T-helper 1 cell treated with Interleukin-12 subunit alpha and Interleukin-12 subunit beta and Interleukin-4 antibody, amounts not matched to agents 30 μg/mL and 1 μg/mL, for 36 hours (primary cell): ENCODE data around the gene STK32C.
A peak's percentile ranks its signal among the peaks of the same experiment; 100 is the strongest.

Experiments used
- H3K27ac Mint-ChIP-seq: one replicate; pipeline ENCODE4 v1.8.0; 2021; ENCODE audit warnings: mild to moderate bottlenecking, mixed read lengths
- H3K27me3 Mint-ChIP-seq: one replicate; pipeline ENCODE4 v1.8.0; 2021; ENCODE audit warnings: low read depth, mixed read lengths
- H3K36me3 Mint-ChIP-seq: one replicate; pipeline ENCODE4 v1.8.0; 2021; ENCODE audit warnings: low read depth, mixed read lengths
- H3K4me1 Mint-ChIP-seq: one replicate; pipeline ENCODE4 v1.8.0; 2021; ENCODE audit warnings: low read depth, mixed read lengths
- H3K4me3 Mint-ChIP-seq: one replicate; pipeline ENCODE4 v1.8.0; 2021; ENCODE audit warnings: mild to moderate bottlenecking, moderate library complexity, mixed read lengths
- H3K9me3 Mint-ChIP-seq: one replicate; pipeline ENCODE4 v1.8.0; 2021; ENCODE audit warnings: mixed read lengths

Gene STK32C

DNA sequence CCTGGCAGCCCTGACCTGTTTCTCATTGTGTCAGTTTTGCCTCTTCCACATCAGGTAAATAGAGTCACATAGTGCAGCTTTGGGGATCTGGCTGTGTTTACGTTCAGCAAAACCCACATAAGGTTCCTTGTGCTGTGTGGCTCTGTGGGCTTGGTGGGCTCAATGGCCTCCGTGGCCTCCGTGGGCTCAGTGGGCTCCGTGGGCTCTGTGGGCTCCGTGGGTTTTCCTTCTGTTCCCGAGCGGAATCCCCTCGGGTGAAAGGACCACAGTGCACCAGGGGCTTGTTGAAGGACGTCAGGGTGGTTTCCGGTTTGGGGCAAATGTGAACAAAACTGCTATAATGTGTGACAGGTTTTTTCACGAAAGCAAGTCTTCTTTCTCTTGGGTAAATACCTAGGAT is 133.5 kb downstream of the STK32C start:
- peaks cover 4% of the 10 kb centered on the region for H3K4me1 Mint-ChIP-seq
- H3K27ac Mint-ChIP-seq, result no peak overlapping the region
- H3K36me3 Mint-ChIP-seq, result no peaks in the 10 kb centered on the region
- H3K4me3 Mint-ChIP-seq, result no peak overlapping the region
- H3K27me3 Mint-ChIP-seq, result peaks cover 41% of the 10 kb centered on the region
- peaks cover 11% of the 10 kb centered on the region for H3K9me3 Mint-ChIP-seq

DNA sequence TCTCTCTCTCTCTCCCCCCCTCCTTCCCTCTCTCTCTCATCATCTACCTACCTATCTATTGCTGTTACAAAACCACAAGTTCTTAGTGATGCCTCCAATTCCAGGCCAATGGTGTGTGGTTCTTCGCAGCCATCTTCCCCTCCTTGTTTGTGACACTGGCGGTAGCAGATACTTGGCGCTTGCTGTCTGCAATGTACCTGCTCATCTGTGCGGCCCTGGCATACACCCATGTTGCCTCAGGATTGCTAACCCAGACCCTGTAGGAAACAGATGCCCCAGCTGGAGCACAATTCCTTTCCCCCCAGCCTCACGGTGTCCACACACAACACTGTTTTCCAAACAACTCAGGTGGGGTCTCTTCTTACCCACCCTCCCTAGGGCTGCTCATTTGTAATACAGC is 134.6 kb downstream of the STK32C start:
- Mint-ChIP-seq H3K27me3 (peaks cover 41% of the 10 kb centered on the region), H3K4me1 (peaks cover 4% of the 10 kb centered on the region), H3K9me3 (peaks cover 11% of the 10 kb centered on the region), H3K4me3 (no peak overlapping the region), H3K27ac (peak overlapping the region; percentile 63), H3K36me3 (no peaks in the 10 kb centered on the region)

DNA sequence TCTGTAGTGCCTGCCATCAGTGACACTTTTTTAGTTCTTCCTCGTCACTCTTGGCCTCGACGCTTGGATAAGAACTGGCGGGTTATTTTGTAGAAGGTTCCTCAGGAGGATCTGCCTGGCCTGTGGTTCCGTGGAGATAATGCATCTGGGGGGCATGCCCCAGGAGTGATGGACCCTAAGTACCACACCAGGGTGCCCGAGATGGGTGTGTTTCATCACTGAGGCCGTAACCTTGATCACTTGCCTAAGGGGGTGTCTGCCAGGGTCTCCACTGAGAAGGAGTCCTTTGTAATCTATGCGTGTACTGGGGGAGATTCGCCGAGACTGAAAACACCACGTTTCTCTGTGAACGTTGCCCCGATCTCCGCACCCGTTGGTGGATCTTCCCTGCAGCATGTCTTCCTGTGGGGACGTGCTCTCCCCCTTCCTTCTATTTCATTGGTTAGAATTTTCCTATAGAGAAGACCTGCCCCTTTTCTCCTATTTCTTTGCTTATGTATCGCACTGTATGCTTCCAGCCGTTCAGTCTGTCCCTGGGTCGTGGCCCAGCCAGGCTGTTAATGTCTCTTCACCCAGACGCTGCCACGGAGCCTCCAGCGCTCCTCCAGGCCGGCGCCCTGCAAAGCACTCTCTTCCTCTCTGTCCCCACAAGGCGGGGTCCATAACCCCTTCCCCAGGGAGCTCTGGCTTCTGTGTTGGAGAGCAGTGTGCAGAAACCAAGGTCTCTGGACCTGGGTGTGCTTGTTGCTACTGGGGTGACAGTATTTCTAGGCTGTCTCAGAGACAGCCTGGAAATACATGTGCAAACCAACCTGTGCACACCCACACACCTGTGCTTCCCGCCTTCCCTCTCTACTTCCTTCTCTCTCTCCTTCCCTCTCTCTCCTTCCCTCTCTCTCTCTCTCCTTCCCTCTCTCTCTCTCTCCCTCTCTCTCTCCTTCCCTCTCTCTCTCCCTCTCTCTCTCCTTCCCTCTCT is 135.4 kb downstream of the STK32C start:
- H3K4me1 Mint-ChIP-seq, result peaks cover 4% of the 10 kb centered on the region
- no peaks in the 10 kb centered on the region for H3K36me3 Mint-ChIP-seq
- no peak overlapping the region for H3K4me3 Mint-ChIP-seq
- H3K27ac Mint-ChIP-seq, result no peak overlapping the region
- peaks cover 33% of the 10 kb centered on the region for H3K27me3 Mint-ChIP-seq
- H3K9me3 Mint-ChIP-seq, result peaks cover 11% of the 10 kb centered on the region

DNA sequence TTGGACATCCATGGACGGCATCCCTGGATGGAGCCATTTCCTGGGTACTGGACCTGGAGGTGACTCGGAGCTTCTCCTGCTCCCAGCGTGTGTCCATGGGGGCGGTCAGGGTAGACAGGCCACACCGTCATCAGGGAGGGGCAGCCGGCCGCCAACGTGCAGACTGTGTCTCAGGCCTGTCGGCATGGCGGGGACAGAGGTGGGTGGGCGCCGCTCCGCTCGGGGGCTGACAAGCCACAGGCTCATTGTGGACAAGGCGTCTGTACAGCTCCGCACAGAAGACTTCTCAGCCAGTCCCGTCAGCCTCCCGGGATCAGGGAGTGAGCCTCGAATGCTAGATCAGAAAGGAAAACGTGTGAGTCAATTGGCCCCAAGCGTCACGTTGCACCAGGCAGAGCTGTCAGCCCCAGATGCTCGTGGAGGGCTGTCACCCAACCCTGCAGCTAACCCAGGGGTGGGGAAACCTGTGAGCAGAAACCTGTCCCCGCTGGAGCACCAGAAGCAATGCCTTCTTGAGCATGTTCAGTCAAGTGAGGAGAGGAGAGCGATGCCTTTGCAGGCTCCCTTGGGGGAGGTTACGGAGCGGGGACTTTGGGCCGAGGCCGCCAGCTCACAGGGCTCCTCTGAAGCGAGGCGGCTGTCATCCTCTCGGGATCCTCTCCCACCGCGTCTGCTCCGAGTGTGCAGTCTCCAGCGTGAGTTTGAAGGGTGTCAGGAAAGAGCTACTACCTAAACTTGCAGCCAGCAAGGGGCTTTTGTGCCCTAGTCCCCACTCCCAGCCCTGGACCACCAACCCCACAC is 137.0 kb downstream of the STK32C start:
- Mint-ChIP-seq H3K9me3 (peaks cover 11% of the 10 kb centered on the region), H3K4me3 (no peak overlapping the region), H3K27me3 (peaks cover 20% of the 10 kb centered on the region), H3K4me1 (peaks cover 11% of the 10 kb centered on the region), H3K27ac (no peak overlapping the region), H3K36me3 (no peaks in the 10 kb centered on the region)

DNA sequence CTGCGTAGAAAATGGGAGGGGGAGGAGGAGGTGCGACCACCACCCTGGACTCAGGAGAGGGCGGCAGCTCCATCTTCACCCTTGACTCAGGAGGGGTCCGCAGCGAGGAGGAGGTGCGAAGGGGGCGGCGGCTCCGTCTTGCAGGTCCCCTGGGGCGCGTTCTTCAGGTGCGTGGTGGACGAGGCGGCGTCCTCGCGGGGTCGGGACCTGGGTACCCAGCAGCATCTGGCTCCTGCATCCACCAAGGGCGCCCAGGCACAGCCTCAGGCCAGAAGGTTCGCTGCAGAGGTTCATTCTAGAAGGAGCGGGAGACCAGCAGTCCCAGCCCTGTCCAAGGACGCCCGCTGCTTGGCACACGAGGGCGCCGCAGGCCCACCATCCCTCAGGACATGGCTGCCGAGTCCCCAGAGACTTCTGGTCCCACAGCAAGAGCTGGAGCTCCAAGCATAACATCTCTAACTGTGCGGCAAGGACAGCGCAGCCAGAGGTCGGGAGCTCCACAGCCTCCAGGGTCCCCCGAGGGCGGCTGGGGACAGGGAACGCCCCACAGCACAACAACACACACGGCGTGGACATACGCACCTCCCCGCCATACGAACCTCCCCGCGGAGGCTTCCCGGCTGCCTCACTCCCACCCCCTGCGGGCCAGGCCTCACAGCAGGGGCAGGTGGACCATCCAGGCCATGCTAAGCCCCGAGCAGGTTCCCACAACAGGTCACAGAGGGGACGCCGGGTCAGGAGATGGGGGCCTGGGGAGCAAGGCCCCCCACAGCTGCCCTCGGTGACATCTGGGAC is 137.8 kb downstream of the STK32C start:
- H3K27ac Mint-ChIP-seq, result no peak overlapping the region
- no peak overlapping the region for H3K4me3 Mint-ChIP-seq
- H3K9me3 Mint-ChIP-seq, result peaks cover 11% of the 10 kb centered on the region
- peaks cover 12% of the 10 kb centered on the region for H3K27me3 Mint-ChIP-seq
- H3K4me1 Mint-ChIP-seq, result peaks cover 11% of the 10 kb centered on the region
- H3K36me3 Mint-ChIP-seq, result no peaks in the 10 kb centered on the region

DNA sequence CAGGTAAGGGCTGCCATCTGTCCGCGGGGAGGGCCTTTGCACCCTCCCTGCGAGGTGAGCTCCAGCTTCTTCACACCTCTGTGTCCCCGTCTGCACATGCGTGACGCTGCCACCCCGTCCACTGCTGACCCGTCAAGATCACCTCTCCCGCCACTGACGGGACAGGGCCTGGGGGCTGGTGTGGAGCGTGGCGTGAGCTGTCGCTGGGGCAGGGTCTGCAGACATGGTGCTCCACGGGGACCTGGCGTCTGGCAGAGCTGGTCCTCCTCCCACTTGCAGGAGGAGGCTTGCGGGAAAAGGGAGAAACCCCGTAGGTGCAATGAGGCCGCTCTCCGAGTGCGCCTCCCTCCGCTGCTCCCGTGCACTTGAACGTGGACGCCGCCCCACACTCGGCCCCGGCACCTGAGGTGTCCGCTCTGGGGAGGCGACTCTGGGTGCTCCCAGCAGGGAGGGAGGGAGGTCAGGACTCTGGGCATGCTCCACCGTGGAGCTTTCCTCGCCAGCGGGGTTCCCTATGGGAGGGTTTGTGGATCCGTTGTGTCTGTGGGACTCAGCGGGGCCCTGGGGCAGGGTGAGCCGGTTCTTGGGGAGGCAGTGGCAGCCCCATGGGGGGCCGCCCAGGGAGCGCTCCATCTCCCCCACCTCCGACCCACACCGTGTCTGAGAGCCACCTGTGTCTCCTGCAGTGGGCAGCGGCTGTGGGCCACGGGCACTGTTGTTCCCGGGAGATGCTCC is 138.6 kb downstream of the STK32C start:
- Mint-ChIP-seq H3K4me3 (no peak overlapping the region), H3K27me3 (peaks cover 9% of the 10 kb centered on the region), H3K9me3 (peaks cover 5% of the 10 kb centered on the region), H3K4me1 (peaks cover 11% of the 10 kb centered on the region), H3K36me3 (no peaks in the 10 kb centered on the region), H3K27ac (no peak overlapping the region)

DNA sequence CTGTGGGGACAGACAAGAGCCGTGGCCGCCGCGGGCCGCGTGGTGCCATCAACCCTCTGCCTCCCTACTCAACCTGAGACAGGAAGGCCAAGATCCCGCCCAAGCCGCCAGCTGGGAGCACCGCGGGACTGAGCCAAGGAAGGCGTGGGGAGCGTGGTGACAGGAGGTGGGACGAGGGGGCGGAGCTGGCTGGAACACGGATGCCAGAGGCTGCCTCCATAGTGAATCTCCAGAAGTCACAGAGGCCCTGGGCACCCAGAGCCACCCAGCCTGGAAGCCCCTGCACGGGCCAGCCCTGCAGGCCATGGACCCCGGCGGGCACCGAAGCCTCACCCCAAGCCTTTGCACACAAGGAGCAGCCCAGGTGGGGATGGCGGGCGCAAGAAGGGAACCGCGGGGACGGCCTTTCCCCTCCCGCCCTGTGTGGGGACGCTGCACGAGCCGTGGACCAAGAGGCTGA is 139.1 kb downstream of the STK32C start:
- H3K9me3 Mint-ChIP-seq, result peaks cover 5% of the 10 kb centered on the region
- H3K27ac Mint-ChIP-seq, result no peak overlapping the region

DNA sequence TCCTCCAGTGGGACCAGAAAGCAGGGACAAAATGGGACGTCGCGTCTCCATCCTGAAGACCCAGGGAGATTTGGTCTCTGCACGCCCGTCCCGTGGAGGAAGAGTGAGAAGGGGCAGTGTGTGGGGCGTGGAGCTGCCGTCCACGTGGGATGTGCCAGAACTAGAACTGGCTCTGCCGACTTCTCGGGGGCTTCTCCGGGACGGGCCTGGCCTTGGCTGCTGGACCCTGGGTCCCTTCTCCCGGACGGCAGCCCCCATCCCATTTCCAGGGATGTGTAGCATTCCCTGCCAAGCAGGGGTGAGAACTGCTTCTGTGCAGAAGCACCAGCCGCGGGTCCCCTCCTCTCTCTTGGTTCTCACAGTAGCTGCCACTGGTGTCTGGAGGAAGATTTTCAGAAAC is 139.8 kb downstream of the STK32C start:
- Mint-ChIP-seq H3K27ac (no peak overlapping the region), H3K27me3 (peaks cover 9% of the 10 kb centered on the region), H3K36me3 (no peaks in the 10 kb centered on the region), H3K9me3 (no peaks in the 10 kb centered on the region), H3K4me1 (peaks cover 16% of the 10 kb centered on the region), H3K4me3 (no peak overlapping the region)

More for the DNA sequence above, 139.1 kb downstream of the STK32C start:
- H3K36me3 Mint-ChIP-seq, result no peaks in the 10 kb centered on the region
- peaks cover 13% of the 10 kb centered on the region for H3K4me1 Mint-ChIP-seq
- no peak overlapping the region for H3K4me3 Mint-ChIP-seq
- peaks cover 9% of the 10 kb centered on the region for H3K27me3 Mint-ChIP-seq

DNA sequence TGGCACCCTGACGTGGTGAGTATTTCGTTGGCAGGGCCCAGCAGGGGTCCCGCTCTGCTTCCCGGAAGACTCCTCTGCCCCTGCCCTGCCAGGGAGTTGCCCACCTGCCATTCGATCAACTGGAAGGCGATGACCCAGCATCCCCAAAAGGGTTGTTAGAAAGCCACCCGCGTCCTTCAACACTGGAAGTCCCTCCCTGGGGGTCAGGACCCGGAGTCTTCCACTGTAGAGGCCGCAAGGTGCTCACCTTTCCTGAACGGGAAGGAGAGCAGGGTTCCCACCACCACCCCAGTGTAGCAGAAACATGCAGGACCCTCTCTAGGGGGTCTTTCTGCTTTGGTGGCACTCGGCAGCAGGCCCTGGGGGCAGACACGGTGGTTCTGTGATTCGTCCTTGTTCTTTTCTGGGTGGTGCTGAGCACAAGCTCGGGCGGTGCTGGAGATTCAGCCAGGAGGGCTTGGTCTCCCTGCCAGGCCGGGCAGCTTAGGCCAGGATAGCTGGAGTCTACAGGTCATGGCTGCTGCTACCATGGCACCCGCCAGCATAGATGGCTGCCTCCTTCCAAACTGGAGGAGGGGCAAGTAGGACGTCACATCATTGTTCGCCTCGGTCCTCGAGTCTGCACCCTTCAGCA is 140.6 kb downstream of the STK32C start:
- H3K27me3 Mint-ChIP-seq, result peaks cover 4% of the 10 kb centered on the region
- H3K27ac Mint-ChIP-seq, result peak overlapping the region; percentile 8
- no peaks in the 10 kb centered on the region for H3K9me3 Mint-ChIP-seq

DNA sequence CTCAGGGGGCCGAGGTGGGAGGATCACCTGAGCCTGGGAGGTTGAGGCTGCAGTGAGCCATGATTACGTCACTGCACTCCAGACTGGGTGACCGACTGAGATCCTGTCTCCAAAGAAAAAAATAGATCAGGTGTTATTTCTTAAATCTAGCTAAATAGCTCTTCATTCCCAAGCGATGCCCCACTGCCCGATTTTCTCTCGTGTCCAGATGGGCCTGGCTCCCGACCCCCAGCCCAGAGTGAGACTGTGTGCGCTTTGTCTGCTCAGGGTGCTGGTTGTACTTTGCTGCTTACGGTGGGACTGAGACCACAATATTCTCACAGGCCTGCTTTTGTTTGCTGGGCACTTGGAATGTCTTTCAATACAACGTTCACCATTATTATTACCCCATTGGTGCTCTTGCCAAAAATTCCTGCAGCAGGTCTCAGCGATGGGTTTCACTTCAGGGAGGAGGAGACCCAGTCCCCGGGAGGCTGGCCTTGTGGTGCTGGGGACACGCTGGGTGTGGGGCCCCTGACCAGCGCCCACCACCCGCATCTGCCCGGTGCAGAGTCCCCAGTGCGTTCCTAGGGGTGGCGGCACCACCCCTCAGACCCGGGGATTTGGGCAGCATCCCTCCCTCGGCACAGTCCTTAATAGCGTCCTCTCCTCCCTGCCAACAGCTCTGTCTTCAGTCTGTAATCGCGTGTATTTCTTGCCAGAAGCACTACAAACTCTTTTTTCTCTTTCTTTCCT is 141.4 kb downstream of the STK32C start:
- H3K4me3 Mint-ChIP-seq, result peak overlapping the region; percentile 6
- no peaks in the 10 kb centered on the region for H3K9me3 Mint-ChIP-seq
- H3K36me3 Mint-ChIP-seq, result peaks cover 1% of the 10 kb centered on the region
- peaks cover 24% of the 10 kb centered on the region for H3K4me1 Mint-ChIP-seq
- H3K27ac Mint-ChIP-seq, result peak overlapping the region; percentile 8
- no peaks in the 10 kb centered on the region for H3K27me3 Mint-ChIP-seq

More for the DNA sequence above, 140.6 kb downstream of the STK32C start:
- Mint-ChIP-seq H3K4me1 (peaks cover 19% of the 10 kb centered on the region), H3K4me3 (no peak overlapping the region), H3K36me3 (no peaks in the 10 kb centered on the region)

DNA sequence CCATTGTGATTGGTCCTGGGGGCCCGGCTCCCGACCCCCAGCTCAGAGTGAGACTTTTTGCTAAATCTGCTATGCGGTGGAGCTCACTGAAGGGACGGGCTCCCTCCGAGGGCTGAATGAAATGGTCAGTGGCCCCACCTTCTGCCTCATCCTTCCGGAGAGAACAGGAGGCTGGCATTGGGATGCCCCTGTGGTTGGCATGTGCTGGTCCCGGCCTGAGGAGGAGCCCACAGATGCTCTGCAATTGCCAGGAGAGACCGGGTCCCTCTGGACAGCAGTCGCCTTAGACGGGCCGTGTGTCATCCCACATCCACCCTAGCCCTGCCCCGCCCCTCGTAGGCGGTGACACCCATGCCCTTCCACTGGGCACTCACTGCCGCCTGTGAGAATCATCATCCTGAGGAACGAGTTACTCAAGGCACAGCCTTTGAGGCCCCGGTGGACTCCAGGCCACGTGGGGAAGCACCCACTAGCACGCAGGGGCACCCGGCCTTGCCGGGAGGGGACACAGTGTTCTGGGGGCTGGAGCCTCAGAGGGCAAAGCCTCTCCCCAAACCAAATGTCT is 142.3 kb downstream of the STK32C start:
- peaks cover 26% of the 10 kb centered on the region for H3K4me1 Mint-ChIP-seq
- H3K4me3 Mint-ChIP-seq, result no peak overlapping the region
- no peak overlapping the region for H3K27ac Mint-ChIP-seq
- H3K9me3 Mint-ChIP-seq, result no peaks in the 10 kb centered on the region
- H3K36me3 Mint-ChIP-seq, result peaks cover 1% of the 10 kb centered on the region
- no peaks in the 10 kb centered on the region for H3K27me3 Mint-ChIP-seq

DNA sequence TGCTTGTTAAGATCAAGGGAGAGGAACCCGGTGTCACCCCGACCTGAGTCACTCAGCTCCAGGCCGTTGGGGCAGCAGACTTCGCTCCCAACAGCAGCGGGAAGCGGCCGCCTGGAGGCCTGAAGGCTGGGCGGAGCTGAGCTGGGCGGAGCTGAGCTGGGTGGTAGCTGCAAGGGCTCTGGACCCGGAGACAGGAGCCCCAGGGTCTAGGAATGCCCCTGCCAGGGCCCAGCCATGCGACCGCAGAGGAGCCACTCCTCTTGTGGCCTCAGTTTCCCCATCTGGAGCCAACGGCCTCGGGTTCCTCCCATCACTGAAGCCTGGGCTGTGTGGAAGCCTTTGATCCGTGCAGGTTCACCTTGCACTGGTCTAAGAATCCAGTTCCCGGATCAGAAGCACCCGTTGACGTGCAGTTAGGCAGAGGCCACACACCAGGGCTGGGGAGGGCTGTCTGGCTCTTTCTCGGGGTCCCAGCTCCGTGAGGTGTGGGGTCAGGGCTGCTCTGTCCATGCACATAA is 142.9 kb downstream of the STK32C start:
- Mint-ChIP-seq H3K4me3 (no peak overlapping the region), H3K36me3 (peaks cover 1% of the 10 kb centered on the region), H3K27me3 (no peaks in the 10 kb centered on the region), H3K4me1 (peaks cover 27% of the 10 kb centered on the region), H3K27ac (no peak overlapping the region), H3K9me3 (no peaks in the 10 kb centered on the region)
